Transverse colon (tissue), 4 donors: ENCODE results near the gene ATG9B. TPM values are rescaled to one million over a fixed set of nuclear protein-coding genes. Genes with fewer than 3 reads are reported as not detected.
A peak's percentile ranks its signal among the peaks of the same experiment; 100 is the strongest.

ENCODE experiments used
- DNase-seq: peaks from one replicate; pipeline ENCODE4 v3.0.0-alpha.2; 2019
- H3K27ac ChIP-seq, 4 donors: fragments of 200-600 bp; sonication (generic); 2 replicates each; pipeline ENCODE4 v1.5.1; 2016 to 2018; ENCODE audit warnings: inconsistent platforms in 4 of 4
- H3K27me3 ChIP-seq: fragments of 200-600 bp; sonication (generic); 2 replicates; pipeline ENCODE4 v1.5.1; 2017; ENCODE audit warnings: inconsistent platforms
- H3K36me3 ChIP-seq, 4 donors: fragments of 200-600 bp; sonication (generic); 2 replicates each; pipeline ENCODE4 v1.5.1; 2017 to 2019; ENCODE audit warnings: inconsistent platforms in 4 of 4
- H3K4me1 ChIP-seq, 4 donors: fragments of 200-600 bp; sonication (generic); 2 replicates each; pipeline ENCODE4 v1.5.1; 2017 to 2020; ENCODE audit warnings: inconsistent platforms in 4 of 4
- H3K4me3 ChIP-seq, 4 donors: fragments of 200-600 bp; sonication (generic); 1 replicate in 1 of 4; 2 replicates in 3 of 4; pipeline versions ENCODE4 v1.5.1 to v1.6.1; 2017 to 2019; ENCODE audit warnings: inconsistent platforms in 4 of 4
- H3K9me3 ChIP-seq, 2 donors: fragments of 200-600 bp; sonication (generic); 2 replicates each; pipeline ENCODE4 v1.5.1; 2017 to 2019; ENCODE audit warnings: inconsistent platforms in 2 of 2
- CTCF ChIP-seq, 5 experiments: fragments of 200-600 bp in 3 of 5; fragments of 450-650 bp in 2 of 5; sonication (generic) in 3 of 5; IDR thresholded peaks; 1 replicate in 2 of 5; 2 replicates in 3 of 5; pipeline ENCODE4 v1.5.1; 2016 to 2017; ENCODE audit warnings: antibody characterized with exemption in 5 of 5, inconsistent platforms in 3 of 5, mild to moderate bottlenecking in 2 of 5, moderate library complexity in 1 of 5
- EP300 ChIP-seq: sonication (generic); formaldehyde crosslinking; IDR thresholded peaks from one replicate; pipeline ENCODE4 v1.6.1; 2017; ENCODE audit warnings: antibody characterized with exemption, low read depth
- POLR2A ChIP-seq: fragments of 450-650 bp; IDR thresholded peaks from one replicate; pipeline ENCODE4 v1.6.1; 2016; ENCODE audit warnings: antibody characterized with exemption, mild to moderate bottlenecking, moderate library complexity
- POLR2AphosphoS5 ChIP-seq, 3 donors: sonication (generic); formaldehyde crosslinking; IDR thresholded peaks; one replicate each; pipeline ENCODE4 v1.6.1; 2016; ENCODE audit warnings: antibody characterized with exemption in 3 of 3
- WGBS, 2 donors: methylation state at CpG; one replicate each; pipeline ENCODE4 v1.1.5; 2018; ENCODE audit warnings: low coverage in 1 of 2; 5-methylcytosine and 5-hydroxymethylcytosine counted together
- in situ Hi-C, 4 donors: fragments of 200-750 bp; cut with MboI; loops; one replicate each; pipeline versions ENCODE4 v1.15.0 to v1.15.1; 2017; ENCODE audit warnings: low sequenced_read_pairs in 3 of 4, low pct_ligation_motif_present in 1 of 4, low pct_unique_long_range_greater_than_20kb in 1 of 4
- intact Hi-C: fragments of 100-400 bp; cut with DNase I; formaldehyde crosslinking; loops from one replicate; pipeline ENCODE4 v1.15.1; 2023; ENCODE audit warnings: low total_unique reads
- total RNA-seq, 4 donors: library from RNA; depleted of rRNA; stranded (reverse); fragments of >200 nt; gene quantifications; one replicate each; pipeline ENCODE4 v1.1.0, GENCODE V29; 2016

The ATG9B gene
- total RNA-seq, 4 donors from 2014 or later = 1.1 TPM; not detected in 3

- intact Hi-C loops (no loop called here), in situ Hi-C loops (loop anchor here in 3 of 4 donors (25.0 kb wide), 3 partner anchors 109 to 559 kb away; no protein-coding TSS in a partner anchor)
- TF ChIP-seq EP300 = no peak
- no peak for TF ChIP-seq CTCF (IDR thresholded peaks at IDR 0.05)
- no peak for TF ChIP-seq POLR2AphosphoS5 (IDR thresholded peaks at IDR 0.05)
- TF ChIP-seq POLR2A = no peak
- H3K4me1 ChIP-seq = peaks cover 0 to 6% (median 0%) of the 10 kb centered on the region in 4 donors
- no peak for DNase-seq
- no peak overlapping the region for H3K27ac ChIP-seq
- H3K4me3 ChIP-seq = no peak overlapping the region
- WGBS, 2 donors = 50% methylated on average over 27 of the region's 31 CpGs; no CpG with 5 or more reads in 1 of the 2 donors
- no peaks in the 10 kb centered on the region for H3K9me3 ChIP-seq
- H3K27me3 ChIP-seq = peaks cover 7% of the 10 kb centered on the region
- H3K36me3 ChIP-seq = no peaks in the 10 kb centered on the region
These were observed 27.8 kb downstream of the ATG9B start for GRCh38 chr7:150996376-150997074.

DNA sequence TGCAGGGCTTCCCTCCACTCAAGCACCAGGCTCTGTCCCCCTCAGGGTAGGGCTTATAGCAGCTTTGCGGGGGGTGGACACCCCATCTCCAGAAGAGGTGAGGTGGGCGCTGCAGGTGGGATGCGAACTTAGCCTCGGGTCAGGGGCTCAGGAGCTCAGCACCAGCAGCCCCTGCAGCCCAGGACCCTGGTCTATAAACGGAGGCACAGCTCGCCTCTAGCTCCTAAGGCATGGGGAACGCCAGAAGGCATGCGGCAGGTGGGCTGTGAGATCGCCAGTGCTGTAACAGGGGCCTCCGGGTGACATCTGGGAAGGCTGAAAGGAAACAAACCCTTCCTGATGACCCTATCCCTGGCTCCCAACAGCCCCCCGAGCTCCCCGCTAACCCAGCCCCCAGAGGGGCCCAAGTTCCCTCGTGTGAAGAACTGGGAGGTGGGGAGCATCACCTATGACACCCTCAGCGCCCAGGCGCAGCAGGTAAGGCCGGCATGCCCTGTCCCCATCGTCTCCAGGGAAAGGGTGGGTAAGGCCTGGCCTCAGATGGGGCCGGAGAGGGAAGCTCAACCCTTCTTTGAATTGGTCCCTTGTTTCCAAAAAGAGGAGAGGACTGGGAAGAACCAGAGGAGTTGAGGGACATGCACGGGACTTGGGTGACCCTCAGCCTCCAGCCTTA is 29.3 kb downstream of the ATG9B start:
- TF ChIP-seq CTCF (IDR thresholded peaks at IDR 0.05) (no peak), POLR2AphosphoS5 (IDR thresholded peaks at IDR 0.05) (no peak), EP300 (no peak), POLR2A (no peak)
- peaks cover 0 to 6% (median 0%) of the 10 kb centered on the region in 4 donors for H3K4me1 ChIP-seq
- no peak for DNase-seq
- H3K9me3 ChIP-seq = peaks cover 0 to 4% of the 10 kb centered on the region in 2 donors
- in situ Hi-C loops = loop anchor here in 3 of 4 donors (25.0 kb wide), 3 partner anchors 108 to 558 kb away; no protein-coding TSS in a partner anchor
- H3K4me3 ChIP-seq = peak overlapping the region in 1 of 4 donors; percentile 1
- WGBS, 2 donors = 73% methylated on average over 17 of the region's 19 CpGs; no CpG with 5 or more reads in 1 of the 2 donors
- no peaks in the 10 kb centered on the region for H3K36me3 ChIP-seq
- intact Hi-C loops = no loop called here
- H3K27me3 ChIP-seq = peaks cover 7% of the 10 kb centered on the region
- no peak overlapping the region for H3K27ac ChIP-seq

GRCh38 chr7:150994141-150994837 is 30.0 kb downstream of the ATG9B start:
- peaks cover 0 to 6% (median 0%) of the 10 kb centered on the region in 4 donors for H3K4me1 ChIP-seq
- H3K4me3 ChIP-seq = peak overlapping the region in 1 of 4 donors; percentile 1
- H3K27me3 ChIP-seq = peaks cover 7% of the 10 kb centered on the region
- H3K9me3 ChIP-seq = peaks cover 0 to 4% of the 10 kb centered on the region in 2 donors
- DNase-seq = no peak
- WGBS, 2 donors = 48 to 75% methylated on average over 4 to 15 of the region's 15 CpGs
- TF ChIP-seq CTCF (IDR thresholded peaks at IDR 0.05) = no peak
- no peak for TF ChIP-seq EP300
- no peak for TF ChIP-seq POLR2AphosphoS5 (IDR thresholded peaks at IDR 0.05)
- no peak for TF ChIP-seq POLR2A
- H3K36me3 ChIP-seq = no peaks in the 10 kb centered on the region
- intact Hi-C loops (no loop called here), in situ Hi-C loops (loop anchor here in 3 of 4 donors (25.0 kb wide), 3 partner anchors 107 to 557 kb away; no protein-coding TSS in a partner anchor)
- peak overlapping the region in 2 of 4 donors; percentile 29 to 43 for H3K27ac ChIP-seq

GRCh38 chr7:150993511-150993910 is 30.8 kb downstream of the ATG9B start:
- in situ Hi-C loops = loop anchor here in 3 of 4 donors (25.0 kb wide), 3 partner anchors 106 to 556 kb away; no protein-coding TSS in a partner anchor
- H3K27ac ChIP-seq = peak overlapping the region in 2 of 4 donors; percentile 29 to 43
- intact Hi-C loops = no loop called here
- H3K9me3 ChIP-seq = peaks cover 0 to 4% of the 10 kb centered on the region in 2 donors
- no peaks in the 10 kb centered on the region for H3K36me3 ChIP-seq
- peaks cover 7% of the 10 kb centered on the region for H3K27me3 ChIP-seq
- no peak for DNase-seq
- WGBS, 2 donors = 88% methylated on average over 12 of the region's 14 CpGs; no CpG with 5 or more reads in 1 of the 2 donors
- no peak for TF ChIP-seq EP300
- peak in 1 of 3 donors; percentile 44 for TF ChIP-seq POLR2AphosphoS5 (IDR thresholded peaks at IDR 0.05)
- TF ChIP-seq CTCF (IDR thresholded peaks at IDR 0.05) = no peak
- no peak for TF ChIP-seq POLR2A
- H3K4me1 ChIP-seq = peaks cover 2 to 13% (median 5%) of the 10 kb centered on the region in 4 donors
- no peak overlapping the region for H3K4me3 ChIP-seq
